ENCODE measurements around the gene BRD7.

GRCh38 chr16:50284131-50284911 is 84.5 kb downstream of the BRD7 start:
- TF ChIP-seq EZH2 (IDR thresholded peaks at IDR 0.05) (no peak), FOXP2 (optimal IDR thresholded peaks at IDR 0.05; ENCODE audit: control extremely low read depth, extremely low read length, insufficient read depth) (no peak), POLR2AphosphoS5 (IDR thresholded peaks at IDR 0.05; ENCODE audit: borderline replicate concordance, low read depth, low read length) (no peak)
